Muscle layer of colon (tissue), 2 donors: Measurements from ENCODE around the gene PDE1A.

Source experiments
- H3K27ac ChIP-seq: one replicate; pipeline ENCODE4 v1.7.0; 2013; ENCODE audit warnings: low read depth, mild to moderate bottlenecking, low read length, moderate library complexity
- H3K27me3 ChIP-seq, 2 donors: one replicate each; pipeline ENCODE4 v1.7.0; 2013; ENCODE audit warnings: low read length in 2 of 2, mild to moderate bottlenecking in 2 of 2; ENCODE audit not compliant: insufficient read depth in 2 of 2, control insufficient read depth in 1 of 2
- H3K36me3 ChIP-seq: one replicate; pipeline ENCODE4 v1.7.0; 2013; ENCODE audit warnings: mild to moderate bottlenecking, low read length; ENCODE audit not compliant: insufficient read depth
- H3K4me1 ChIP-seq: one replicate; pipeline ENCODE4 v1.7.0; 2013; ENCODE audit warnings: mild to moderate bottlenecking, low read length; ENCODE audit not compliant: insufficient read depth
- H3K4me3 ChIP-seq, 2 donors: one replicate each; pipeline ENCODE4 v1.7.0; 2013; ENCODE audit warnings: low read length in 2 of 2, low read depth in 1 of 2, mild to moderate bottlenecking in 1 of 2, moderate library complexity in 1 of 2
- H3K9ac ChIP-seq: one replicate; pipeline ENCODE4 v1.7.0; 2013; ENCODE audit warnings: low read length
- H3K9me3 ChIP-seq: one replicate; pipeline ENCODE4 v1.7.0; 2013; ENCODE audit warnings: mild to moderate bottlenecking, low read length
- donor health status: abdominal sarcoma.
- donor health status: Adenocarcinoma of cecum.

Gene PDE1A

GRCh38 chr2:182116774-182117173 is 310.1 kb downstream of the PDE1A start:
- Histone ChIP-seq H3K9ac (no peak overlapping the region), H3K27me3 (no peaks in the 10 kb centered on the region), H3K4me1 (no peaks in the 10 kb centered on the region), H3K27ac (no peak overlapping the region), H3K36me3 (no peaks in the 10 kb centered on the region), H3K4me3 (no peak overlapping the region), H3K9me3 (no peaks in the 10 kb centered on the region)

- Histone ChIP-seq H3K9me3 (no peaks in the 10 kb centered on the region), H3K27ac (no peak overlapping the region), H3K9ac (no peak overlapping the region), H3K4me3 (no peak overlapping the region), H3K27me3 (no peaks in the 10 kb centered on the region), H3K36me3 (no peaks in the 10 kb centered on the region), H3K4me1 (no peaks in the 10 kb centered on the region)
Observed at GRCh38 chr2:182115258-182115657, 311.6 kb downstream of the PDE1A start.

- no peaks in the 10 kb centered on the region for H3K4me1 ChIP-seq
- H3K27ac ChIP-seq = no peak overlapping the region
Observed at GRCh38 chr2:182113334-182113733, 313.5 kb downstream of the PDE1A start.

GRCh38 chr2:182110347-182110746 is 316.5 kb downstream of the PDE1A start:
- H3K4me1 ChIP-seq = no peaks in the 10 kb centered on the region
- no peaks in the 10 kb centered on the region for H3K36me3 ChIP-seq
- no peak overlapping the region for H3K9ac ChIP-seq
- H3K9me3 ChIP-seq = no peaks in the 10 kb centered on the region
- H3K4me3 ChIP-seq = no peak overlapping the region
- H3K27ac ChIP-seq = no peak overlapping the region
- no peaks in the 10 kb centered on the region for H3K27me3 ChIP-seq

More at GRCh38 chr2:182113334-182113733, 313.5 kb downstream of the PDE1A start:
- Histone ChIP-seq H3K4me3 (no peak overlapping the region), H3K9me3 (no peaks in the 10 kb centered on the region), H3K36me3 (no peaks in the 10 kb centered on the region), H3K27me3 (no peaks in the 10 kb centered on the region), H3K9ac (no peak overlapping the region)

- no peak overlapping the region for H3K4me3 ChIP-seq
- no peak overlapping the region for H3K27ac ChIP-seq
- no peaks in the 10 kb centered on the region for H3K27me3 ChIP-seq
- H3K4me1 ChIP-seq = no peaks in the 10 kb centered on the region
- H3K9me3 ChIP-seq = no peaks in the 10 kb centered on the region
- no peaks in the 10 kb centered on the region for H3K36me3 ChIP-seq
- H3K9ac ChIP-seq = no peak overlapping the region
Observed at GRCh38 chr2:182103526-182103925, 323.3 kb downstream of the PDE1A start.

GRCh38 chr2:182101263-182101662 is 325.6 kb downstream of the PDE1A start:
- no peaks in the 10 kb centered on the region for H3K4me1 ChIP-seq
- H3K9ac ChIP-seq = no peak overlapping the region
- no peaks in the 10 kb centered on the region for H3K9me3 ChIP-seq
- H3K4me3 ChIP-seq = no peak overlapping the region
- no peak overlapping the region for H3K27ac ChIP-seq
- no peaks in the 10 kb centered on the region for H3K36me3 ChIP-seq
- no peaks in the 10 kb centered on the region for H3K27me3 ChIP-seq

GRCh38 chr2:182098648-182099047 is 328.2 kb downstream of the PDE1A start:
- no peaks in the 10 kb centered on the region for H3K9me3 ChIP-seq
- no peaks in the 10 kb centered on the region for H3K27me3 ChIP-seq
- H3K27ac ChIP-seq = no peak overlapping the region
- no peaks in the 10 kb centered on the region for H3K4me1 ChIP-seq
- H3K36me3 ChIP-seq = no peaks in the 10 kb centered on the region
- H3K4me3 ChIP-seq = no peak overlapping the region
- no peak overlapping the region for H3K9ac ChIP-seq

- Histone ChIP-seq H3K27me3 (no peaks in the 10 kb centered on the region), H3K27ac (no peak overlapping the region), H3K9me3 (no peaks in the 10 kb centered on the region), H3K9ac (no peak overlapping the region), H3K36me3 (no peaks in the 10 kb centered on the region), H3K4me1 (no peaks in the 10 kb centered on the region), H3K4me3 (no peak overlapping the region)
Observed at GRCh38 chr2:182097571-182098164, 329.2 kb downstream of the PDE1A start.

GRCh38 chr2:182090486-182090885 is 336.4 kb downstream of the PDE1A start:
- Histone ChIP-seq H3K9me3 (no peaks in the 10 kb centered on the region), H3K27me3 (no peaks in the 10 kb centered on the region), H3K4me1 (peaks cover 5% of the 10 kb centered on the region)

More at GRCh38 chr2:182090486-182090885, 336.4 kb downstream of the PDE1A start:
- Histone ChIP-seq H3K36me3 (no peaks in the 10 kb centered on the region), H3K9ac (no peak overlapping the region), H3K4me3 (no peak overlapping the region), H3K27ac (no peak overlapping the region)
